ENCODE data around the gene MYO15B. TPM values are rescaled to one million over a fixed set of nuclear protein-coding genes. Genes with fewer than 3 reads are reported as not detected.
A peak's percentile ranks its signal among the peaks of the same experiment; 100 is the strongest.

The MYO15B gene
- total RNA-seq, 1 donor from 2014 or later: 193 TPM

DNA sequence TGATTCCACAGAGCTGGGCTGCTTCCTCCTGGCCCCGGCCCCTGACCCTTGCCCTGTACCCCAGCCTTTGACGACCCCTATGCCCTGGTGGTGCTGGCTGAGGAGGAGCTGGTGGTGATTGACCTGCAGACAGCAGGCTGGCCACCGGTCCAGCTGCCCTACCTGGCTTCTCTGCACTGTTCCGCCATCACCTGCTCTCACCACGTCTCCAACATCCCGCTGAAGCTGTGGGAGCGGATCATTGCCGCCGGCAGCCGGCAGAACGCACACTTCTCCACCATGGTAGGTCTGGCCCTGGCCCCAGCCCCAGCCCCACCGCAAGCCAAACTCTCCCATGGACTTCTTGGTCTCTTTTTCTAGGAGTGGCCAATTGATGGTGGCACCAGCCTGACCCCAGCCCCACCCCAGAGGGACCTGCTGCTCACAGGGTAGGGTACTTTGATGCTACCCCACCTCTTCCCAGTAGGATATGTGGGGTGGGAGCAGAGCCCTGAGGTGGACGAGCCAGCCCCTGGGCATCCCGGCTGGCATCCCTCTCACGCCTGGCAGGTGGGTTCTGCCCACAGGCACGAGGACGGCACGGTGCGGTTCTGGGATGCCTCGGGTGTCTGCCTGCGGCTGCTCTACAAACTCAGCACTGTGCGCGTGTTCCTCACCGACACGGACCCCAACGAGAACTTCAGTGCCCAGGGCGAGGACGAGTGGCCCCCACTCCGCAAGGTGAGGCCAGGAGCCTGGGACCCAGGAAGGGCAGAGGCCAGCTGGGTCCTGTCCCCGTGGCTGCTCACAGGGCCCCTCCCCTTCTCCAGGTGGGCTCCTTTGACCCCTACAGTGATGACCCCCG is 19.0 kb upstream of the MYO15B start:
- ATAC-seq: no peak
- H3K36me3 ChIP-seq: peaks cover 33% of the 10 kb centered on the region
- H3K9me3 ChIP-seq: no peaks in the 10 kb centered on the region
- H3K27ac ChIP-seq: no peak overlapping the region
- no peak for DNase-seq
- H3K4me3 ChIP-seq: no peak overlapping the region
- H3K4me1 ChIP-seq: no peaks in the 10 kb centered on the region
- H3K27me3 ChIP-seq: no peaks in the 10 kb centered on the region
- intact Hi-C loops (cut with DNase I): no loop called here
- TF ChIP-seq CTCF (IDR thresholded peaks at IDR 0.05): no peak

DNA sequence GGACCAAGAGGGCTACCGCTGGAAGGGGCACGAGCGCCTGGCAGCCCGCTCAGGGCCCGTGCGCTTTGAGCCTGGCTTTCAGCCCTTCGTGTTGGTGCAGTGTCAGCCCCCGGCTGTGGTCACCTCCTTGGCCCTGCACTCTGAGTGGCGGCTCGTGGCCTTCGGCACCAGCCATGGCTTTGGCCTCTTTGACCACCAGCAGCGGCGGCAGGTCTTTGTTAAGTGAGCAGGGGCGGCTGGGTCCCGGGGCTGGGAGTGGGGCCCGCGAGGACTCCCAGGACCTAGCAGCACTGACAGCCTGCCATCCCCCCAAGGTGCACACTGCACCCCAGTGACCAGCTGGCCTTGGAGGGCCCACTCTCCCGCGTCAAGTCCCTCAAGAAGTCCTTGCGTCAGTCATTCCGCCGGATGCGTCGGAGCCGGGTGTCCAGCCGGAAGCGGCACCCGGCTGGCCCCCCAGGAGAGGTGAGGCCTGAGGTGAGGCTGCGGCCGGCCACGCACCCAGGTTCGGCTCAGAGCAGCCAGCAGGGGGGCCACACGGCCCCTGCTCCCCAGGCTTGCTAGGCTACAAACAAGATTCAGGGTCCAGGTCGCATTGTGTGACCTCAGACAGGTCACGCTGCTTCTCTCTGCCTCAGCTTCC is 17.4 kb upstream of the MYO15B start:
- Histone ChIP-seq H3K27ac (no peak overlapping the region), H3K27me3 (no peaks in the 10 kb centered on the region), H3K36me3 (peaks cover 18% of the 10 kb centered on the region), H3K4me3 (no peak overlapping the region), H3K4me1 (no peaks in the 10 kb centered on the region), H3K9me3 (no peaks in the 10 kb centered on the region)
- no peak for DNase-seq
- no peak for TF ChIP-seq CTCF (IDR thresholded peaks at IDR 0.05)
- no peak for ATAC-seq
- intact Hi-C loops (cut with DNase I): no loop called here

DNA sequence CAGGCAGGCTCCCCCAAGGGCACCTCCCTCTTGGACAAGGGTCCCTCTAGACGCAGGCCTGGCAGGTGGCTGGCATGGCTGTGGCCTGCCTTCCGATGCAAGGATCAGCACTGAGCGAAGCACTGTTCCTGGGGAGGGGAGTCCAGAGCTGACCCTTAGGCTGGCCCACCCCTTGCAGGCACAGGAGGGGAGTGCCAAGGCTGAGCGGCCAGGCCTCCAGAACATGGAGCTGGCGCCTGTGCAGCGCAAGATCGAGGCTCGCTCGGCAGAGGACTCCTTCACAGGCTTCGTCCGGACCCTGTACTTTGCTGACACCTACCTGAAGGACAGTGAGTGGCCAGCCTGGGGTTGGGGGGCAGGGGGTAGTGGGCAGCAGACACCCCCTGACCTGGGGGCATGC is 16.8 kb upstream of the MYO15B start:
- DNase-seq (no peak), ATAC-seq (no peak)
- no peaks in the 10 kb centered on the region for H3K27me3 ChIP-seq
- no peaks in the 10 kb centered on the region for H3K9me3 ChIP-seq
- peak overlapping the region; percentile 66 for H3K27ac ChIP-seq
- intact Hi-C loops (cut with DNase I): no loop called here
- no peak for TF ChIP-seq CTCF (IDR thresholded peaks at IDR 0.05)
- H3K4me1 ChIP-seq: no peaks in the 10 kb centered on the region
- H3K36me3 ChIP-seq: peaks cover 12% of the 10 kb centered on the region
- no peak overlapping the region for H3K4me3 ChIP-seq

DNA sequence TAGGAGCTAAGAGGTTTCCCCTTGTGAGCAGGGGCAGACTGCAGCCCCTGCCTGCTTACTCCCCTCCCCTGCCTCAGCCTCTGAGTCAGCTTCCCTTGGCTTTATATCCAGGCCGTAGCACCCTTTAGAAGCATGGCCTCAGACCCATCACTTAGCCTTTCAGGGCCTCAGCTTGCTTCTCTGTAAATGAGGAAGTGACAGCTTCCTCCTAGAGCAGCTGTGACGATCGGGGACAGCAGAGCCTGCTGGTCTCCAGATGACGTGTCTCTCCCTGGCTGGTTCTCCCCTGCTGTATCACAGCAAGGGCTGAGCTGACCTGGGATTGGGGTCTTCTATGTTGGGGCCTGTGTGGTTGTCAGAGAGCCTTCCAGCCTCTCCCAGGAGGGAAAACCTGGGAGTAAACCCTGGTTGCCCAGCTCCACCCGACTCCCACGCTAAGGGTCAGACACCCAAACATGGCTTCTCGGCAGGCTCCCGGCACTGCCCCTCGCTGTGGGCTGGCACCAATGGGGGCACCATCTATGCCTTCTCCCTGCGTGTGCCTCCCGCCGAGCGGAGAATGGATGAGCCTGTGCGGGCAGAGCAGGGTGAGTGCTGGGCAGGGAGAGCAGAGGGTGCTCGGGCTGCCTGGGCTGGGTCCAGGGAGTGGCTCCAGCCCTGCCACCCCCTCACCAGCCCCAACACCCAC is 16.3 kb upstream of the MYO15B start:
- Histone ChIP-seq H3K9me3 (no peaks in the 10 kb centered on the region), H3K36me3 (peaks cover 6% of the 10 kb centered on the region), H3K27ac (peak overlapping the region; percentile 66), H3K4me1 (no peaks in the 10 kb centered on the region), H3K4me3 (no peak overlapping the region), H3K27me3 (no peaks in the 10 kb centered on the region)
- TF ChIP-seq CTCF (IDR thresholded peaks at IDR 0.05): no peak
- DNase-seq (peak; percentile 67), ATAC-seq (peak; percentile 80)
- intact Hi-C loops (cut with DNase I): no loop called here

- no peaks in the 10 kb centered on the region for H3K9me3 ChIP-seq
- H3K36me3 ChIP-seq: peaks cover 1% of the 10 kb centered on the region
- no peak for DNase-seq
- H3K27ac ChIP-seq: peak overlapping the region; percentile 66
- ATAC-seq: no peak
- H3K4me3 ChIP-seq: no peak overlapping the region
- TF ChIP-seq CTCF (IDR thresholded peaks at IDR 0.05): no peak
- H3K4me1 ChIP-seq: no peaks in the 10 kb centered on the region
- intact Hi-C loops (cut with DNase I): no loop called here
- H3K27me3 ChIP-seq: no peaks in the 10 kb centered on the region
Observed at GRCh38 chr17:75571885-75572215, 15.8 kb upstream of the MYO15B start.
